ENCODE measurements around the gene MTNR1A. TPM values are rescaled to one million over a fixed set of nuclear protein-coding genes. Genes with fewer than 3 reads are reported as not detected.

Gene MTNR1A
- total RNA-seq, 2 donors from 2014 or later = 1.3 TPM; not detected in 1

DNA sequence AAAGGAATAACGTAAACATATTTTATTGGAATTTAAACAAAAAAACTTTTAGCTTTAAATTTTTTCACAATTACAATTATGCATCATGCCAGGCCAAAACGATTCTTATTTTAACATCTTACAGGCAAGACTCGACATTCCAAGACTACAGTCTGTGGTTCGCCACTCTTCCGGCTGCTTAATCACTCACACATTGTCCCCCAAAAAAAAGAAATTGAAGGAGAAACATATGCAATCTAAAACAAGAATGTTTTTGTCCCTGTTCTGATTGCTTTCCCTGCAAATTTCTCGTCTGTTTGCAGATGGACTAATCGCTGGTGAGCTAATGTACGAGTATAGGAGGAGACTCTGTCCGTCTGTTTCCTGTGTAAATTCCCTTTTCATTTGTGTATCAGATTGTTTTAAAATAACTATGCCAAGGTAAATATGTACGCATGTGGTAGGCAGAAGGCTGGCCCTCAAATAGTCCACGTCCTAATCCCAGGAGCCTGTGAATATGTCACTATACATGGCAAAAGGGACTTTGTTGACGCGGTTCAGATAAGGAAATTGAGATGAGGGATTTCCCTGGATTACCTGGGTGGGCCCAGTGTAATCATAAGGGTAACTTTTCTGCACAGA lies 37.7 kb upstream of the MTNR1A start:
- peak; percentile 11 for DNase-seq (ENCODE audit: low spot score)
- Histone ChIP-seq H3K9me3 (no peaks in the 10 kb centered on the region), H3K4me3 (no peak overlapping the region), H3K4me1 (replicated peaks) (no peaks in the 10 kb centered on the region), H3K36me3 (no peaks in the 10 kb centered on the region), H3K27ac (no peak overlapping the region), H3K27me3 (replicated peaks; ENCODE audit: insufficient read depth) (no peaks in the 10 kb centered on the region)
- TF ChIP-seq, protein P1, sequence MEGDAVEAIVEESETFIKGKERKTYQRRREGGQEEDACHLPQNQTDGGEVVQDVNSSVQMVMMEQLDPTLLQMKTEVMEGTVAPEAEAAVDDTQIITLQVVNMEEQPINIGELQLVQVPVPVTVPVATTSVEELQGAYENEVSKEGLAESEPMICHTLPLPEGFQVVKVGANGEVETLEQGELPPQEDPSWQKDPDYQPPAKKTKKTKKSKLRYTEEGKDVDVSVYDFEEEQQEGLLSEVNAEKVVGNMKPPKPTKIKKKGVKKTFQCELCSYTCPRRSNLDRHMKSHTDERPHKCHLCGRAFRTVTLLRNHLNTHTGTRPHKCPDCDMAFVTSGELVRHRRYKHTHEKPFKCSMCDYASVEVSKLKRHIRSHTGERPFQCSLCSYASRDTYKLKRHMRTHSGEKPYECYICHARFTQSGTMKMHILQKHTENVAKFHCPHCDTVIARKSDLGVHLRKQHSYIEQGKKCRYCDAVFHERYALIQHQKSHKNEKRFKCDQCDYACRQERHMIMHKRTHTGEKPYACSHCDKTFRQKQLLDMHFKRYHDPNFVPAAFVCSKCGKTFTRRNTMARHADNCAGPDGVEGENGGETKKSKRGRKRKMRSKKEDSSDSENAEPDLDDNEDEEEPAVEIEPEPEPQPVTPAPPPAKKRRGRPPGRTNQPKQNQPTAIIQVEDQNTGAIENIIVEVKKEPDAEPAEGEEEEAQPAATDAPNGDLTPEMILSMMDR (IDR thresholded peaks at IDR 0.05) = no peak
- peak; percentile 56 for TF ChIP-seq POLR2AphosphoS5 (IDR thresholded peaks at IDR 0.05)
- intact Hi-C loops (cut with DNase I) = no loop called here
- WGBS = 68% methylated on average over 13 of the region's 13 CpGs

DNA sequence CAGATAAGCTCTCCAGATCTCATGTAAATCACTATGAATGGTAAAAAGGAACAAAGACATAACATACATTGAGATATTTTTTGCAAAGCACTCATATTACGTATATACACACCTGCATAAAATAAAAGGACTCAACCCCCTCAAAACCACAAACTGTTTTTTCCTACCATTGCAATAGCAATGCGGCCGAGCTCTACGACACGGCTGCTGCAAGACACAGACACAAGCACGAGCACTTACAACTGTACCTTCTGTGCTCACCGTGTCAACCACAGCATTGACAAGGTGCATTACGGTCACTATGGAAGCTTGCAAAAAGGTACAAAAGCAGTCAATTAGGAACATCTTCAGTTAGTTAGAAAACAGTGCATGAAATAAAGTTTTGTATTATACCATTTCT lies 37.1 kb upstream of the MTNR1A start:
- Histone ChIP-seq H3K4me1 (replicated peaks) (no peaks in the 10 kb centered on the region), H3K9me3 (no peaks in the 10 kb centered on the region), H3K27ac (no peak overlapping the region), H3K4me3 (no peak overlapping the region), H3K36me3 (no peaks in the 10 kb centered on the region), H3K27me3 (replicated peaks; ENCODE audit: insufficient read depth) (no peaks in the 10 kb centered on the region)
- intact Hi-C loops (cut with DNase I) = no loop called here
- WGBS = 92% methylated on average over 8 of the region's 8 CpGs
- no peak for TF ChIP-seq POLR2A (IDR thresholded peaks at IDR 0.05)
- TF ChIP-seq, protein P1 (IDR thresholded peaks at IDR 0.05) = no peak
- no peak for TF ChIP-seq POLR2AphosphoS5 (IDR thresholded peaks at IDR 0.05)
- DNase-seq (ENCODE audit: low spot score) = no peak

DNA sequence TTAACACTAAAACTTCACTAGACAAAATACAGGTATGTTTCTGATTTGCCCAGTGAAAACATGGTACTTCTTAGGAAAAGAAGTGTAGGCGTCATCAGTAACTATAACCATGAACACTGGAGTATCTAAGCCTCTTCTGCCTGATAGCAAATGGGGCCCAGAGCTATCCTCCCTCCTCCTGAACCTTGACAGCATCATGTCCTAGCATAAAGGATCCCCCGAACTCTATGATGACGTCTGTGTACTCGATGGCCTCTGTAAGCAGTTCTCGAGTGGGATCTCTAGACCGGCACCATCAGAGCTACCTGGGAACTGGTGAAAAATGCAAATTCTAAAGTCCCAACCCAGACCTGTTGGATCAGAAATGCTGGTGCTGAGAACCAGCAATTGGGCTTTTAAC lies 36.3 kb upstream of the MTNR1A start:
- Histone ChIP-seq H3K27me3 (replicated peaks; ENCODE audit: insufficient read depth) (no peaks in the 10 kb centered on the region), H3K9me3 (no peaks in the 10 kb centered on the region), H3K27ac (no peak overlapping the region), H3K4me1 (replicated peaks) (no peaks in the 10 kb centered on the region), H3K36me3 (no peaks in the 10 kb centered on the region), H3K4me3 (no peak overlapping the region)
- no peak for TF ChIP-seq POLR2A (IDR thresholded peaks at IDR 0.05)
- TF ChIP-seq, protein P1 (IDR thresholded peaks at IDR 0.05) = no peak
- no peak for DNase-seq (ENCODE audit: low spot score)
- intact Hi-C loops (cut with DNase I) = no loop called here
- WGBS = 89% methylated on average over 6 of the region's 6 CpGs

DNA sequence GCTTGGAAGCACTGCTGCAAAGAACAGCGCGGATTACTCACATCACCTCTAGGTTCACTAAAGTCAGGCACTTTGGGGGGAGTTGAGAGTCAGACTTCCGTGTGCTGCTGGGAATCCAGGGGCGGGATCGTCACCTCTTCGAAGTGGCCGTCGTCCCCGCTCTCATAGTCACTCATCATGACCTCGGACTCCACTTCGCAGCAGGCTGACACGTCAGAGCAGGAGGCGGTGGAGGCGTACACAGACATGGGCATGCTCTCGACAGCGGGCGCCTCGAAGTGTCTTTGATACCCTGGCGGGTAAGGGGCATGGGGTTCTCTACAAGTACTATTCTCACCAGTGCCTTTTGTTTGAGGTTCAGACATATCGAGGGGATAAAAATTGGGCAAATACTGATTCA lies 33.1 kb upstream of the MTNR1A start:
- Histone ChIP-seq H3K4me3 (no peak overlapping the region), H3K36me3 (no peaks in the 10 kb centered on the region), H3K9me3 (no peaks in the 10 kb centered on the region), H3K4me1 (replicated peaks) (no peaks in the 10 kb centered on the region), H3K27ac (no peak overlapping the region), H3K27me3 (replicated peaks; ENCODE audit: insufficient read depth) (no peaks in the 10 kb centered on the region)
- no peak for TF ChIP-seq POLR2AphosphoS5 (IDR thresholded peaks at IDR 0.05)
- TF ChIP-seq, protein P1 (IDR thresholded peaks at IDR 0.05) = no peak
- no peak for TF ChIP-seq POLR2A (IDR thresholded peaks at IDR 0.05)
- no peak for DNase-seq (ENCODE audit: low spot score)
- intact Hi-C loops (cut with DNase I) = loop anchor here (5.0 to 10.0 kb wide), 2 partner anchors 116 to 514 kb away; no protein-coding TSS in a partner anchor
- WGBS = 94% methylated on average over 20 of the region's 20 CpGs

DNA sequence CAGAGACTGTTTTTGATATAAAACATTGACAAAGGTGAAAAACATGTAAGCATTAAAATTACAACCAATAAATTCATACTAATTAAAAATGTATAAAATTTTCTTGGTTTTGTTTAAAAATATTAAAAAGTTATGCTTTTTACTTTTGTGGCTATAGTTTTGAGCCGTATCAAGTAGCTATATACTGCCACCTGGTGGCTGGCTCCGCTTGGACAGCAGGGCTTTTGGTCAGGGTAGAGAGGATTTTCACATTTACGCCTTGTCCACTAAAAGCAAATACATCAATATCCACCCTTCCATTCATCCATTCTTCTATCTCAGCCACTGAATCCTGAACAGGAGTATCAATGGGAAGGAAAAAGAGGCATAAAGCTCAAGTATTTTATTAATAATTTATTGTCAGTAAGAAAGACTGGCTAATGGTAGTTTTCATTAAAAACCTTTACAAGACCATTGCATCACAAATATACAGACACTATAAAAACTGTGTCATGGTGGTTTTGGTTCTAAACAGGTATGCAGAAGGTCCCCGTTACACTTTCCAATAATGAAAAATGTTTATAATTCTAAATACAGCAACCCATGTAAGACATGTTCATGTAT lies 32.1 kb upstream of the MTNR1A start:
- peak; percentile 68 for DNase-seq (ENCODE audit: low spot score)
- intact Hi-C loops (cut with DNase I) = loop anchor here (2.0 to 10.0 kb wide), 3 partner anchors 115 to 513 kb away; no protein-coding TSS in a partner anchor
- no peaks in the 10 kb centered on the region for H3K4me1 ChIP-seq (replicated peaks)
- no peak overlapping the region for H3K27ac ChIP-seq
- no peak for TF ChIP-seq POLR2A (IDR thresholded peaks at IDR 0.05)
- TF ChIP-seq, protein P1 (IDR thresholded peaks at IDR 0.05) = peak; percentile 68 to 95 (median 70)
- no peak for TF ChIP-seq POLR2AphosphoS5 (IDR thresholded peaks at IDR 0.05)
- H3K27me3 ChIP-seq (replicated peaks; ENCODE audit: insufficient read depth) = no peaks in the 10 kb centered on the region
- WGBS = 31% methylated on average over 4 of the region's 4 CpGs
- no peaks in the 10 kb centered on the region for H3K36me3 ChIP-seq
- no peaks in the 10 kb centered on the region for H3K9me3 ChIP-seq
- no peak overlapping the region for H3K4me3 ChIP-seq

Data from prostate gland (tissue), 2 donors.